ENCODE measurements around the gene BCAR3. TPM values are rescaled to one million over a fixed set of nuclear protein-coding genes. Genes with fewer than 3 reads are reported as not detected.

BCAR3 gene
- total RNA-seq, 1 donor from 2014 or later = 22.8 TPM

GRCh38 chr1:93623875-93624274 lies 57.8 kb downstream of the BCAR3 start:
- Histone ChIP-seq H3K27me3 (no peaks in the 10 kb centered on the region), H3K9me3 (no peaks in the 10 kb centered on the region), H3K36me3 (no peaks in the 10 kb centered on the region), H3K4me1 (peaks cover 8% of the 10 kb centered on the region), H3K27ac (no peak overlapping the region), H3K4me3 (no peak overlapping the region)
- intact Hi-C loops (cut with DNase I) = loop anchor here (10.0 kb wide), 2 partner anchors 179 to 221 kb away; partner anchors contain the start of gene FNBP1L
- DNase-seq (ENCODE audit: extremely low spot score in 2 of 2) = no peak
- TF ChIP-seq POLR2A (IDR thresholded peaks at IDR 0.05) = no peak
- no peak for TF ChIP-seq CTCF (IDR thresholded peaks at IDR 0.05)
- TF ChIP-seq POLR2AphosphoS5 (IDR thresholded peaks at IDR 0.05; ENCODE audit: insufficient read depth in 1 of 2, low read depth in 1 of 2) = no peak

DNA sequence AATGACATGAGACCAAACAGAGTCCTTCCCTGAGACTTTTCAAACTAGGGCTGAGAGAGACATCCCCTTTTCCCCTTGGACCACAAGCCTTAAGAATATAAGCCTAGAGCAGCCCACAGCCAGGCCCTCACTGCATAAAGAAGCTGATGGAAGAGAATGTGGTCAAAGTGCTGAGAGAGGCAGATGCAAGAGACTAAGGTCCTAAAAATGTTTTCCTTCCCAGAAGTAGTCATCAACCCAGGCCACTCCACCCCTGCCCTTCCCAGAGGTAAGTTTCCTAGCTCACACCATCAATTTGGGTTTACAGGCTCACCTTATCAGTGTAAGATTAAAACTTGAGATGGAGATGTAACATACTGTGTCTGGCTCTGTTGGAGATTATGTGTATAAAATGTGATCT lies 58.2 kb downstream of the BCAR3 start:
- Histone ChIP-seq H3K27me3 (no peaks in the 10 kb centered on the region), H3K4me3 (no peak overlapping the region), H3K4me1 (peaks cover 8% of the 10 kb centered on the region), H3K36me3 (no peaks in the 10 kb centered on the region), H3K27ac (no peak overlapping the region), H3K9me3 (no peaks in the 10 kb centered on the region)
- no peak for TF ChIP-seq POLR2AphosphoS5 (IDR thresholded peaks at IDR 0.05; ENCODE audit: insufficient read depth in 1 of 2, low read depth in 1 of 2)
- intact Hi-C loops (cut with DNase I) = loop anchor here (10.0 kb wide), 2 partner anchors 179 to 221 kb away; partner anchors contain the start of gene FNBP1L
- no peak for DNase-seq (ENCODE audit: extremely low spot score in 2 of 2)

- DNase-seq (ENCODE audit: extremely low spot score in 2 of 2) = no peak
- Histone ChIP-seq H3K27ac (no peak overlapping the region), H3K36me3 (no peaks in the 10 kb centered on the region), H3K4me3 (no peak overlapping the region), H3K9me3 (no peaks in the 10 kb centered on the region), H3K4me1 (peaks cover 28% of the 10 kb centered on the region), H3K27me3 (no peaks in the 10 kb centered on the region)
- intact Hi-C loops (cut with DNase I) = loop anchor here (10.0 kb wide), 2 partner anchors 176 to 224 kb away; partner anchors contain the start of gene FNBP1L
- TF ChIP-seq CTCF (IDR thresholded peaks at IDR 0.05) = no peak
- no peak for TF ChIP-seq POLR2AphosphoS5 (IDR thresholded peaks at IDR 0.05; ENCODE audit: insufficient read depth in 1 of 2, low read depth in 1 of 2)
- TF ChIP-seq POLR2A (IDR thresholded peaks at IDR 0.05) = no peak
These were observed 60.4 kb downstream of the BCAR3 start for GRCh38 chr1:93621246-93621645.

- no peak overlapping the region for H3K4me3 ChIP-seq
- no peaks in the 10 kb centered on the region for H3K36me3 ChIP-seq
- H3K4me1 ChIP-seq = peaks cover 29% of the 10 kb centered on the region
- H3K27ac ChIP-seq = no peak overlapping the region
- no peaks in the 10 kb centered on the region for H3K9me3 ChIP-seq
- TF ChIP-seq POLR2A (IDR thresholded peaks at IDR 0.05) = no peak
- TF ChIP-seq CTCF (IDR thresholded peaks at IDR 0.05) = no peak
- no peak for TF ChIP-seq POLR2AphosphoS5 (IDR thresholded peaks at IDR 0.05; ENCODE audit: insufficient read depth in 1 of 2, low read depth in 1 of 2)
- intact Hi-C loops (cut with DNase I) = loop anchor here (10.0 kb wide), 2 partner anchors 176 to 224 kb away; partner anchors contain the start of gene FNBP1L
- H3K27me3 ChIP-seq = no peaks in the 10 kb centered on the region
- no peak for DNase-seq (ENCODE audit: extremely low spot score in 2 of 2)
These were observed 60.8 kb downstream of the BCAR3 start for GRCh38 chr1:93620841-93621210.

GRCh38 chr1:93620172-93620840 lies 61.3 kb downstream of the BCAR3 start:
- no peak for DNase-seq (ENCODE audit: extremely low spot score in 2 of 2)
- Histone ChIP-seq H3K4me3 (no peak overlapping the region), H3K36me3 (no peaks in the 10 kb centered on the region), H3K27ac (no peak overlapping the region), H3K9me3 (no peaks in the 10 kb centered on the region), H3K27me3 (no peaks in the 10 kb centered on the region), H3K4me1 (peaks cover 35% of the 10 kb centered on the region)
- intact Hi-C loops (cut with DNase I) = loop anchor here (10.0 kb wide), 2 partner anchors 176 to 224 kb away; partner anchors contain the start of gene FNBP1L
- TF ChIP-seq POLR2A (IDR thresholded peaks at IDR 0.05) (no peak), POLR2AphosphoS5 (IDR thresholded peaks at IDR 0.05; ENCODE audit: insufficient read depth in 1 of 2, low read depth in 1 of 2) (no peak), CTCF (IDR thresholded peaks at IDR 0.05) (no peak)

All from vagina (tissue), 2 donors.